Left ventricle myocardium inferior (tissue), 1 donor: Measurements from ENCODE around the gene AEBP1. TPM values are rescaled to one million over a fixed set of nuclear protein-coding genes. Genes with fewer than 3 reads are reported as not detected.

Experiments
- DNase-seq: peaks from one replicate; pipeline ENCODE4 v3.0.0-alpha.2; 2020
- H3K27ac ChIP-seq: fragments of 200-600 bp; replicated peaks from 2 replicates; pipeline ENCODE4 v1.8.0; 2021
- H3K27me3 ChIP-seq: fragments of 200-600 bp; 2 replicates; pipeline ENCODE4 v1.8.0; 2021; ENCODE audit warnings: low read depth
- H3K36me3 ChIP-seq: fragments of 200-600 bp; 2 replicates; pipeline ENCODE4 v1.8.0; 2021
- H3K4me1 ChIP-seq: fragments of 200-600 bp; 2 replicates; pipeline ENCODE4 v1.8.0; 2021
- H3K4me3 ChIP-seq: fragments of 200-600 bp; 2 replicates; pipeline ENCODE4 v1.8.0; 2021; ENCODE audit warnings: mild to moderate bottlenecking, moderate library complexity
- H3K9me3 ChIP-seq: fragments of 200-600 bp; replicated peaks from 2 replicates; pipeline ENCODE4 v1.8.0; 2021
- CTCF ChIP-seq: fragments of 200-600 bp; IDR thresholded peaks from 2 replicates; pipeline ENCODE4 v1.8.0; 2021; ENCODE audit warnings: antibody characterized with exemption, mild to moderate bottlenecking, borderline replicate concordance
- intact Hi-C: fragments of 100-400 bp; cut with micrococcal nuclease; formaldehyde crosslinking; loops from one replicate; pipeline ENCODE4 v1.11.0; 2022
- total RNA-seq: library from RNA; stranded (reverse); fragmentation: NEBNext Ultra II Directional; extraction: Animal tissue kit (Norgen Biotek cat#: 25700); gene quantifications from one replicate; pipeline ENCODE4 v1.2.1, GENCODE V29; 2021
- donor health status: DM: no; HTN: yes; CAD: no; lungs with severe emphysema.

AEBP1 gene
- total RNA-seq, 1 donor from 2014 or later: 20.5 TPM

- Histone ChIP-seq H3K4me1 (peaks cover 25% of the 10 kb centered on the region), H3K4me3 (peak overlapping the region; percentile 69), H3K27me3 (peaks cover 10% of the 10 kb centered on the region)
Observed at GRCh38 chr7:44105832-44106231, 1.7 kb downstream of the AEBP1 start.

GRCh38 chr7:44106311-44107065, 2.3 kb downstream of the AEBP1 start:
- no peak for DNase-seq
- Histone ChIP-seq H3K27ac (no peak overlapping the region), H3K9me3 (no peaks in the 10 kb centered on the region), H3K4me3 (no peak overlapping the region), H3K36me3 (no peaks in the 10 kb centered on the region), H3K27me3 (peaks cover 10% of the 10 kb centered on the region), H3K4me1 (peaks cover 21% of the 10 kb centered on the region)
- TF ChIP-seq CTCF: no peak
- intact Hi-C loops: no loop called here

More at GRCh38 chr7:44105832-44106231, 1.7 kb downstream of the AEBP1 start:
- no peaks in the 10 kb centered on the region for H3K36me3 ChIP-seq
- H3K27ac ChIP-seq: peak overlapping the region; percentile 70
- H3K9me3 ChIP-seq: no peaks in the 10 kb centered on the region
- intact Hi-C loops: no loop called here
- no peak for TF ChIP-seq CTCF
- DNase-seq: no peak

GRCh38 chr7:44107116-44107960, 3.2 kb downstream of the AEBP1 start:
- H3K27ac ChIP-seq: no peak overlapping the region
- H3K36me3 ChIP-seq: no peaks in the 10 kb centered on the region
- H3K4me3 ChIP-seq: no peak overlapping the region
- H3K27me3 ChIP-seq: peaks cover 10% of the 10 kb centered on the region
- no peak for TF ChIP-seq CTCF
- intact Hi-C loops: no loop called here
- no peaks in the 10 kb centered on the region for H3K9me3 ChIP-seq
- no peak for DNase-seq
- peaks cover 21% of the 10 kb centered on the region for H3K4me1 ChIP-seq

GRCh38 chr7:44107961-44108767, 4.0 kb downstream of the AEBP1 start:
- Histone ChIP-seq H3K27me3 (peaks cover 10% of the 10 kb centered on the region), H3K27ac (no peak overlapping the region)
- DNase-seq: no peak

More at GRCh38 chr7:44107961-44108767, 4.0 kb downstream of the AEBP1 start:
- intact Hi-C loops: no loop called here
- Histone ChIP-seq H3K9me3 (no peaks in the 10 kb centered on the region), H3K36me3 (no peaks in the 10 kb centered on the region), H3K4me3 (no peak overlapping the region), H3K4me1 (peaks cover 21% of the 10 kb centered on the region)
- no peak for TF ChIP-seq CTCF
